GM12878 (cell line): ENCODE data around the gene FOLR2.
A peak's percentile ranks its signal among the peaks of the same experiment; 100 is the strongest.

Experiments used
- CBX5 ChIP-seq: sonication (generic); IDR thresholded peaks from 2 replicates; pipeline ENCODE4 v1.6.1; 2016; ENCODE audit warnings: low read depth, moderate library complexity, mild to moderate bottlenecking, inconsistent platforms
- CHD1 ChIP-seq: IDR thresholded peaks from 2 replicates; pipeline ENCODE4 v1.6.1; 2012; ENCODE audit warnings: low read depth, low read length, improper control_type of control experiment
- EED ChIP-seq: sonication (generic); IDR thresholded peaks from 2 replicates; pipeline ENCODE4 v1.6.1; 2016; ENCODE audit warnings: antibody characterized with exemption, low read depth
- ESRRA ChIP-seq: IDR thresholded peaks from 2 replicates; pipeline ENCODE4 v1.6.1; 2012; ENCODE audit warnings: mild to moderate bottlenecking, low read length, improper control_type of control experiment
- NRF1 ChIP-seq: conservative IDR thresholded peaks from 2 replicates; pipeline ENCODE4 v1.6.1; 2011; ENCODE audit warnings: mild to moderate bottlenecking, low read depth, low read length, improper control_type of control experiment
- POLR2A ChIP-seq: IDR thresholded peaks from 2 replicates; pipeline ENCODE4 v1.6.1; 2011; ENCODE audit warnings: low read depth, mild to moderate bottlenecking, low read length
- SP1 ChIP-seq: IDR thresholded peaks from one replicate; pipeline ENCODE4 v1.6.1; 2011; ENCODE audit warnings: low read depth, low read length
- STAT3 ChIP-seq: IDR thresholded peaks from 2 replicates; pipeline ENCODE4 v1.6.1; 2011; ENCODE audit warnings: low read depth, low read length, improper control_type of control experiment
- YY1 ChIP-seq: IDR thresholded peaks from 2 replicates; pipeline ENCODE4 v1.6.1; 2011; ENCODE audit warnings: low read depth, mild to moderate bottlenecking, low read length
- TF ChIP-seq, protein P1 (sequence below), 3 experiments: IDR thresholded peaks in 2 of 3; conservative IDR thresholded peaks in 1 of 3; 2 replicates each; pipeline ENCODE4 v1.5.1; 2011; ENCODE audit warnings: low read depth in 3 of 3, low read length in 3 of 3, mild to moderate bottlenecking in 3 of 3, control low read depth in 2 of 3, moderate library complexity in 2 of 3, inconsistent platforms in 1 of 3, mixed read lengths in 1 of 3; ENCODE audit not compliant: control insufficient read depth in 2 of 3, insufficient read depth in 1 of 3; ENCODE audit errors: extremely low read depth in 1 of 3
- TF ChIP-seq, protein P2 (sequence below): IDR thresholded peaks from 2 replicates; pipeline ENCODE4 v1.6.1; 2011; ENCODE audit warnings: low read depth, mild to moderate bottlenecking, low read length, moderate library complexity, borderline replicate concordance; ENCODE audit errors: extremely low read depth

DNA sequence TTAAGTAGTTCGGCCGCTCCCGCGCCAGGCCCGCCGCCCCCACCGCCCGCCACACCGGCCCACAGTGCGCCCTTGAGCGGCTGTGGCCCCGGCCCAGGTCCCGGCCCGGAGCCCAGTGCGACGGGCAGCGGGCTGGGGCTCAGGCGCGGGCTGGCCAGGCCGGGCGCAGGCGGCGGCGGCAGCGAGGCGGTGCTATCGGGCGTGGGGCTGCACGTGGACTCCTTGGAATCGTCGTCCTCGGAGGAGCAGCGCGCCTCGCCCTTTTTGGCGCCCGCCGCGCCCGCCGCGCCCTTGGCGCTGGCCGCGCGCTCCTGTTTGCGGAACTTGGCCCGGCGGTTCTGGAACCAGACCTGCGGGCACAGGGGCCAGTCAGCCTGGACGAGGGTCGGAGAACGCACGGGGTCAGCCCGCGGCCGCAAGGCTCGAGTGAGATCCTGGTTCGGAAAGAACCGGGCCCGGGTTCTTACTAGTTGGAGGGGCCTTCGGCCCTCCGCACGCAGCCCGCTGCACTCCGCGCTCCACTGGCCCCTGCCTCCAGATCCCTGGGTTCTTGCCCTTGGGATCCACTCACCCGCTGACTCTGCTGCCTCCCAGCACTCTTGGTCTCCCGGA is 23.4 kb downstream of the FOLR2 start:
- no peak for TF ChIP-seq ESRRA
- TF ChIP-seq, protein P1, sequence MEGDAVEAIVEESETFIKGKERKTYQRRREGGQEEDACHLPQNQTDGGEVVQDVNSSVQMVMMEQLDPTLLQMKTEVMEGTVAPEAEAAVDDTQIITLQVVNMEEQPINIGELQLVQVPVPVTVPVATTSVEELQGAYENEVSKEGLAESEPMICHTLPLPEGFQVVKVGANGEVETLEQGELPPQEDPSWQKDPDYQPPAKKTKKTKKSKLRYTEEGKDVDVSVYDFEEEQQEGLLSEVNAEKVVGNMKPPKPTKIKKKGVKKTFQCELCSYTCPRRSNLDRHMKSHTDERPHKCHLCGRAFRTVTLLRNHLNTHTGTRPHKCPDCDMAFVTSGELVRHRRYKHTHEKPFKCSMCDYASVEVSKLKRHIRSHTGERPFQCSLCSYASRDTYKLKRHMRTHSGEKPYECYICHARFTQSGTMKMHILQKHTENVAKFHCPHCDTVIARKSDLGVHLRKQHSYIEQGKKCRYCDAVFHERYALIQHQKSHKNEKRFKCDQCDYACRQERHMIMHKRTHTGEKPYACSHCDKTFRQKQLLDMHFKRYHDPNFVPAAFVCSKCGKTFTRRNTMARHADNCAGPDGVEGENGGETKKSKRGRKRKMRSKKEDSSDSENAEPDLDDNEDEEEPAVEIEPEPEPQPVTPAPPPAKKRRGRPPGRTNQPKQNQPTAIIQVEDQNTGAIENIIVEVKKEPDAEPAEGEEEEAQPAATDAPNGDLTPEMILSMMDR (IDR thresholded peaks at IDR 0.05 in 2 of 3, conservative IDR thresholded peaks at IDR 0.05 in 1 of 3; ENCODE audit: control insufficient read depth in 2 of 3, extremely low read depth in 1 of 3, insufficient read depth in 1 of 3, low read depth in 3 of 3, low read length in 3 of 3), result no peak
- peak; percentile 25; the same call in 1 of the 2 replicates for TF ChIP-seq POLR2A
- no peak for TF ChIP-seq SP1
- TF ChIP-seq NRF1, result no peak
- no peak for TF ChIP-seq CBX5
- TF ChIP-seq, protein P2, sequence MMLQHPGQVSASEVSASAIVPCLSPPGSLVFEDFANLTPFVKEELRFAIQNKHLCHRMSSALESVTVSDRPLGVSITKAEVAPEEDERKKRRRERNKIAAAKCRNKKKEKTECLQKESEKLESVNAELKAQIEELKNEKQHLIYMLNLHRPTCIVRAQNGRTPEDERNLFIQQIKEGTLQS, result no peak
- TF ChIP-seq YY1, result no peak
- no peak for TF ChIP-seq CHD1
- no peak for TF ChIP-seq STAT3
- no peak for TF ChIP-seq EED
